HEK293T (cell line): ENCODE results near the gene SOX21.
A peak's percentile ranks its signal among the peaks of the same experiment; 100 is the strongest.

Source experiments
- CTCF ChIA-PET: fragments of 350-600 bp; formaldehyde crosslinking; extraction: SDS; loops from one replicate; lab custom pipeline; 2021; ENCODE audit warnings: antibody characterized with exemption, inconsistent platforms; lab: Yijun Ruan, JAX
- POLR2A ChIA-PET: fragments of 350-600 bp; formaldehyde crosslinking; extraction: SDS; loops from one replicate; lab custom pipeline; 2020; ENCODE audit warnings: antibody characterized with exemption, inconsistent platforms; lab: Yijun Ruan, JAX
- DNase-seq: peaks from one replicate; pipeline ENCODE4 v3.0.0; 2012; ENCODE audit warnings: mixed read lengths; ENCODE audit errors: extremely low spot score
- ARNT ChIP-seq: fragments of 450-650 bp; IDR thresholded peaks from 2 replicates; pipeline ENCODE4 v1.6.1; 2017; ENCODE audit warnings: mild to moderate bottlenecking
- BHLHE40 ChIP-seq: fragments of 450-650 bp; IDR thresholded peaks from 2 replicates; pipeline ENCODE4 v1.6.1; 2016; ENCODE audit warnings: mild to moderate bottlenecking, moderate library complexity, borderline replicate concordance
- CTBP1 ChIP-seq: fragments of 450-650 bp; IDR thresholded peaks from 2 replicates; pipeline ENCODE4 v1.6.1; 2016; ENCODE audit warnings: borderline replicate concordance
- ELF4 ChIP-seq: fragments of 450-650 bp; IDR thresholded peaks from 2 replicates; pipeline ENCODE4 v1.6.1; 2017; ENCODE audit warnings: antibody characterized with exemption
- FOXA1 ChIP-seq: fragments of 450-650 bp; IDR thresholded peaks from 2 replicates; pipeline ENCODE4 v1.6.1; 2016; ENCODE audit warnings: mild to moderate bottlenecking
- FOXK2 ChIP-seq: fragments of 450-650 bp; IDR thresholded peaks from 2 replicates; pipeline ENCODE4 v1.6.1; 2016; ENCODE audit warnings: mild to moderate bottlenecking
- FOXM1 ChIP-seq: fragments of 450-650 bp; IDR thresholded peaks from 2 replicates; pipeline ENCODE4 v1.6.1; 2017; ENCODE audit warnings: mild to moderate bottlenecking, borderline replicate concordance
- HDGF ChIP-seq: fragments of 450-650 bp; IDR thresholded peaks from 2 replicates; pipeline ENCODE4 v1.6.1; 2017; ENCODE audit warnings: antibody characterized with exemption, borderline replicate concordance
- L3MBTL2 ChIP-seq: fragments of 450-650 bp; conservative IDR thresholded peaks from 2 replicates; pipeline ENCODE4 v1.6.1; 2016; ENCODE audit warnings: mild to moderate bottlenecking
- LEF1 ChIP-seq: fragments of 450-650 bp; IDR thresholded peaks from 2 replicates; pipeline ENCODE4 v1.6.1; 2017; ENCODE audit warnings: mild to moderate bottlenecking, borderline replicate concordance
- NFRKB ChIP-seq: fragments of 450-650 bp; IDR thresholded peaks from 2 replicates; pipeline ENCODE4 v1.6.1; 2016; ENCODE audit warnings: mild to moderate bottlenecking, moderate library complexity
- SP1 ChIP-seq: fragments of 450-650 bp; IDR thresholded peaks from 2 replicates; pipeline ENCODE4 v1.6.1; 2017
- SUZ12 ChIP-seq: fragments of 450-650 bp; IDR thresholded peaks from 2 replicates; pipeline ENCODE4 v1.6.1; 2016; ENCODE audit warnings: mild to moderate bottlenecking
- TARDBP ChIP-seq: fragments of 450-650 bp; IDR thresholded peaks from 2 replicates; pipeline ENCODE4 v1.6.1; 2016
- ZNF384 ChIP-seq: fragments of 450-650 bp; IDR thresholded peaks from 2 replicates; pipeline ENCODE4 v1.6.1; 2016
- TF ChIP-seq, protein P1 (sequence below): fragments of 450-650 bp; IDR thresholded peaks from 2 replicates; pipeline ENCODE4 v1.6.1; 2016

Gene SOX21

DNA sequence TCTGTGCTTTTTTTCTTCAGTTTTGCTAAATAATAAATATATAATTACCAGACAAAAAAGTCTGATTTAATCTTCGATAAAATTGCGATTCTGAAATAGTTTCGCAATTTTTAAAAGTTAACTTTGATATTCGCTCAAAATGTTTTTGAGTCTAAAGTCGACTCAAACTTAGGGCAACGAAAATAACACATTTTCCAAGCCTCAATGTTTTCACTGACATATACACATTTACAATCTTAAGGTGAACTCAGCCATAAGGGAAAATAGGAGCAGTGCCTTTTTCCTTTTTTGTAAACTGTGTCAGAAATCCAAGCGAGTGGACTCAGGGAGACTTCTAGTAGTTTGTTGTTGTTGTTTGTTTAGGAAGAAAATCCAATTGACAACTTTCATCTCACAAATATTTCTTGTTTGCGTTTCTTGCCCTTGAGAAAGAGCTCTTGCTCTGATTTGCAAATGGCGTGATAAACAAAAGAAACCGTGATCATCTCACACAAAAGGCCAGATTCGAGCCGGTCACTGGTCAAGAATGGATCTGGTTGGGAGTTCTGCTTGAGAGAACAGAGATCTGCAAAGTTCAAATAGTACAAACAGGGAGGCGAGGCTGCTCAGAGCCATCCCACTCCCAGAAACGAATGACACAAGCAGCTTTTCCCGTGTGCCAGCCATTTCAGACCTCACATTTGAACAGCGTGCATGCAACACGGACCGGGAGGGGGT is 2.1 kb downstream of the SOX21 start:
- peak; percentile 25 for DNase-seq
- CTCF ChIA-PET = interaction anchor here (0.7 to 0.8 kb wide), 2 partner anchors 12 to 31 kb away, joined by 3 read pairs; no protein-coding TSS in a partner anchor
- POLR2A ChIA-PET = no interaction called here
- TF ChIP-seq BHLHE40 (no peak), FOXK2 (no peak), NFRKB (no peak), FOXM1 (no peak), LEF1 (no peak), SUZ12 (no peak), ARNT (no peak)
- TF ChIP-seq, protein P1, sequence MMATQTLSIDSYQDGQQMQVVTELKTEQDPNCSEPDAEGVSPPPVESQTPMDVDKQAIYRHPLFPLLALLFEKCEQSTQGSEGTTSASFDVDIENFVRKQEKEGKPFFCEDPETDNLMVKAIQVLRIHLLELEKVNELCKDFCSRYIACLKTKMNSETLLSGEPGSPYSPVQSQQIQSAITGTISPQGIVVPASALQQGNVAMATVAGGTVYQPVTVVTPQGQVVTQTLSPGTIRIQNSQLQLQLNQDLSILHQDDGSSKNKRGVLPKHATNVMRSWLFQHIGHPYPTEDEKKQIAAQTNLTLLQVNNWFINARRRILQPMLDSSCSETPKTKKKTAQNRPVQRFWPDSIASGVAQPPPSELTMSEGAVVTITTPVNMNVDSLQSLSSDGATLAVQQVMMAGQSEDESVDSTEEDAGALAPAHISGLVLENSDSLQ = no peak

DNA sequence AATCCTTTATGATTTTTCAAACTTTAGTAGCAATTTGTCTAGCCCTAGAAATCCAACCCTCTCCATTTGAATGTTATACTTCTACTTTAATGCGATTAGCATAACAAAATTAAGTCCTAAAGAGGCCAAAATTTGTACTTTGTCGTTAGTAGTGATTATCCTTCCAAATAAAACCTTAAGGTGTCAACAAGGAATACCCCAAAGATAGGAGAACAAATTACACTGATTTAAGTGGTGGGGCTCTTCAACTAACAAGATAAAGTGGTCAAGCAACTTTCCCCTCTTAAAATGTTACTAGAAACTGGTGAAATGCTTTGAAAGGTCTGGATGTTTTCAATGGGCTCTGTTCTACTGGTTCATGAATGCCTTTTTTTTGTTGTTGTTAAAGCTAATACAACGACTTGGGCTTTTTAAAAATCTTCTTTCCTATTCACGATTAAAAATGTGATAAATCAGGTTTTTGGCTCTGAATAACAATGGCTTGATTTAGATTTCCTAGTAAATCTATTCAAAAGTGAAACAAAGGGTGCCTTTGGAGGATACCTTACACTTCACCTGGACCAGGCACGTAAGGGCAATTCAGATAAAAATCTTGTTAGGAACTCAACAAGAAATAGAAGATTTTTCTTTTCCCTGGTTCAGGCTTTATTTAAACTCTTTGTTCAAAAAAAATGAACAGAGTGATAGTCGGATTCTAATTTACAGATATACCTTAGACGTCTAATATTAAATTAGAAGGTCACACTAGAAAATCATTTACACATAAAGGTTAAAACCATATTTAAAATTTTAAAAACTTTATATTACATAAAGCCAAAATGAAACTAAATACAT is 3.1 kb downstream of the SOX21 start:
- ChIA-PET CTCF (interaction anchor here (0.8 to 1.3 kb wide), 2 partner anchors 24 to 30 kb away, joined by 3 read pairs; no protein-coding TSS in a partner anchor), POLR2A (no interaction called here)
- TF ChIP-seq SUZ12 (no peak), BHLHE40 (no peak), FOXA1 (no peak), ZNF384 (no peak), HDGF (no peak), TARDBP (no peak), SP1 (no peak), L3MBTL2 (no peak), NFRKB (no peak), FOXM1 (no peak), ELF4 (no peak), CTBP1 (no peak), FOXK2 (no peak)
- TF ChIP-seq, protein P1 = no peak
- no peak for DNase-seq

DNA sequence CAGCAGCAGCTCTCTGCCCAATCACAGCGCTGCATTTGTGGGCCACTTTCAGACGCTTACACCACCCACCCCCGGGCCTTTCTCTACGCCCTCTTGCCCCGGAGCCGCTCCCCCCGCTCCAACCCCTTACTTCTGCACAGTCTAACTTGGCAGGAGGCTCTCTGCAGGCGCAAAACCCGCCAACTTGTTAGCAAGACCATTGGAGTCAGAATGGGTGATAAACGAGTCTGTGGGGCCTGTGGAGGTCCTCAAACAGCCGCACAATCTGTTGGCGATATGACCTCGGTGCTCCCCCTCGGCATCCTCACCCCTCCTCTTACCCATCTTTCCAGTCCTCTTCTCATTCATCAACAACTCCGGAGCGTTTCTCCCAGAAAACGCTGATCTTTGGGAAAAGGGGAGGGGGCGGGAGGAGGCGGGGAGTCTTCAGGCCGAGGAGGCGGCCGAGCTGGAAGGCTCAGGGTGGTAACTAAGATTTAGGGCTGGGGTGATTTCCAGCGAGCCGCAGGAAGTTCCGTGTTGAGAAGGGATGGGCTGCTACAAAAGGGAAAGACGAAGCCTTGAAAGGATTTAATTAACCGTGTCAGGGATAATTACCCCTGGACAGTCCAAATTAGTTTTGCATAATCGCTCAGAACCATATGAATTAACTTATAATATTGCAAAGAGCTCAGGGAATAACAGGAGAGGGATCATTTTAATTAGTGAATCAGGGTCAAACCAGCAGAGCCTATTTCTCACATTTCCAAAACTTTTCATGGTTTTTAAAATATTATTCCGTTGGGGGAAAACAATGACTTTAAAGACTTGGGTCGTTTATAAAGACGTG is 4.1 kb downstream of the SOX21 start:
- no peak for TF ChIP-seq ARNT
- no peak for TF ChIP-seq CTBP1
- TF ChIP-seq, protein P1 = no peak
- TF ChIP-seq FOXA1 = no peak
- no peak for TF ChIP-seq NFRKB
- TF ChIP-seq SP1 = no peak
- TF ChIP-seq TARDBP = no peak
- TF ChIP-seq HDGF = no peak
- no peak for TF ChIP-seq ZNF384
- no peak for TF ChIP-seq BHLHE40
- no peak for TF ChIP-seq SUZ12
- TF ChIP-seq ELF4 = no peak
- TF ChIP-seq FOXK2 = no peak
- peak; percentile 60 for DNase-seq
- POLR2A ChIA-PET = no interaction called here
- CTCF ChIA-PET = interaction anchor here (1.3 kb wide), 1 partner anchor 23 kb away, joined by 3 read pairs; no protein-coding TSS in a partner anchor

DNA sequence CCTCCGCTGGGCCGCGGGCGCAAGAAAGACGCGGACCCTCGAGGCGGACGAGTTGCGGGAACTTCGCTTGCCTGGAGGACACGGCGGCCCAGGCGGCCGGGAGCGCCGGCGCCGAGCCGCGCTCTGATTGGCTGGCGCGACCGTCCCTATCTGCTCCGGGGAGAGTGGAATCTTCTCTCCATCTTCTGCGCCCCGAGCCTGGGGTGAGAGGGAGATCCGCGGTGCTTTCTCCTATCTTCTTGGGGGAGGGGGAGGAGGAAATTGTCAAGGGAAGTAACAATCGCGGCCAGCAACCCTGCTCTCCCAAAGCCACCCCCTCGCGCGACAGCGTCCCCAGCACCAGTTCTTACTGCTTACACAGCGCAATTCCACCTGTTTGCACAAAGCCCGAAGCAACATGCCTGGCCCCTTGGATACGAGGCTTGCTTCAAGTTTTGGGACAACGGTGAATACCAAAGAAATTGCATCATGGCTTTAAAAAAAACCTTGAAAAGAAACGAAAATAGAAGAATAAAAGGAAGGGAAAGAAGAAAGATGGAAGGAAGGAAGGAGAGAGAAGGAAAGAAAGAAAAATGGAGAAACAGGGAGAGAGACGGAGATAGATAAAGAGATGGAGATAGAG is 4.8 kb downstream of the SOX21 start:
- peak; percentile 83 for TF ChIP-seq L3MBTL2
- no peak for TF ChIP-seq FOXM1
- no peak for TF ChIP-seq TARDBP
- peak; percentile 79 for TF ChIP-seq CTBP1
- ChIA-PET POLR2A (no interaction called here), CTCF (interaction anchor here (0.7 to 1.1 kb wide), 2 partner anchors 33 to 620 kb away, joined by 3 to 7 read pairs; no protein-coding TSS in a partner anchor)
- peak; percentile 70 for DNase-seq

DNA sequence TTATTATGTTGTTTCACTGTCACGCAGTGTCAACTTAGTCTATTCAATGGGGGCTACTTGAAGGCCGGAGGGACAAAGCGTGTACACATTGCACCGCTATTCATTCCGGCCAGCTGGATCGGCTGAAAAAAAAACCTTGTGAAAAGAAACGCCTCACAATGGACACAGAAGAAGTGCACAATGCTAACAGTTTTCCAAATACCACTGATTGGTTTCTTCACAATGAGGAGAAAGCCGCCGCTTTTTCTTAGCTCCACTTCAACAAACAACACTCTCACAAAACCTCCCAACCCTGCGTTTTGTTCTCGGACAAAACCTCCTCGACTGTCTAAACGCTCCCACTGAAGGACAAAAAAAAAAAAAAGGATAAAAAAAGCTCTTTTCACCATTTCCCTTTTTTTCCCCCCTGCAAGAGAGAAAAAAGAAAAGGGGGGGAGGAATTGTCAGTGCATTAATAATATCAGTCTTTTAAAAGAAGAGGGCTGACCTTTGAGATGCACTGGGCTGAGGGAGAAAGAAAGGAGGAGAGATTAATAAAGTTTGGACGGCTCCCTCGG is 5.4 kb downstream of the SOX21 start:
- no peak for DNase-seq
- CTCF ChIA-PET = interaction anchor here (0.6 to 1.1 kb wide), 4 partner anchors 11 to 1589 kb away, joined by 3 to 7 read pairs (median 3); no protein-coding TSS in a partner anchor
- TF ChIP-seq CTBP1 = no peak
- TF ChIP-seq L3MBTL2 = no peak
- no peak for TF ChIP-seq FOXK2
- no peak for TF ChIP-seq HDGF
- TF ChIP-seq, protein P1 = no peak
- no peak for TF ChIP-seq NFRKB
- TF ChIP-seq LEF1 = no peak
- no peak for TF ChIP-seq SUZ12
- no peak for TF ChIP-seq ARNT
- no peak for TF ChIP-seq BHLHE40
- TF ChIP-seq ZNF384 = no peak
- TF ChIP-seq FOXM1 = no peak
- TF ChIP-seq SP1 = no peak
- TF ChIP-seq TARDBP = no peak
- TF ChIP-seq FOXA1 = no peak
- TF ChIP-seq ELF4 = no peak
- POLR2A ChIA-PET = no interaction called here
